Stimulated activated memory B cell treated with anti-CD40 and anti-IgM and Interleukin-4, amounts not matched to agents 10 μg/mL and 1 μg/mL and 100 μg/mL, for 72 hours (primary cell): Measurements from ENCODE around the gene DNAH2.
"Not testable (repeated sequence)": the region's sequence is repeated elsewhere in the genome, so short reads cannot be mapped to it uniquely, and the experiment has no call there.

ENCODE experiments used
- ATAC-seq: fragments of 150-1000 bp; cut with Tn5 transposase; 2 replicates; pipeline ENCODE4 v1.10.0; 2021
- H3K27ac Mint-ChIP-seq: one replicate; pipeline ENCODE4 v1.8.0; 2022; ENCODE audit warnings: mild to moderate bottlenecking, mixed read lengths
- H3K27me3 Mint-ChIP-seq: one replicate; pipeline ENCODE4 v1.8.0; 2022; ENCODE audit warnings: mixed read lengths
- H3K36me3 Mint-ChIP-seq: one replicate; pipeline ENCODE4 v1.8.0; 2022; ENCODE audit warnings: mixed read lengths
- H3K4me1 Mint-ChIP-seq: one replicate; pipeline ENCODE4 v1.8.0; 2022; ENCODE audit warnings: mixed read lengths
- H3K4me3 Mint-ChIP-seq: one replicate; pipeline ENCODE4 v1.8.0; 2022; ENCODE audit warnings: mild to moderate bottlenecking, moderate library complexity, mixed read lengths
- H3K9me3 Mint-ChIP-seq: one replicate; pipeline ENCODE4 v1.8.0; 2022; ENCODE audit warnings: mixed read lengths

The DNAH2 gene

GRCh38 chr17:7809086-7809790 is 91.7 kb downstream of the DNAH2 start:
- Mint-ChIP-seq H3K4me1 (peaks cover 6% of the 10 kb centered on the region), H3K4me3 (no peak overlapping the region), H3K9me3 (no peaks in the 10 kb centered on the region), H3K36me3 (no peaks in the 10 kb centered on the region), H3K27ac (no peak overlapping the region), H3K27me3 (peaks cover 45% of the 10 kb centered on the region)
- ATAC-seq = no peak

GRCh38 chr17:7809791-7810343 is 92.3 kb downstream of the DNAH2 start:
- not testable (repeated sequence) for H3K4me1 Mint-ChIP-seq, ATAC-seq, H3K9me3 Mint-ChIP-seq, H3K4me3 Mint-ChIP-seq, H3K36me3 Mint-ChIP-seq, H3K27ac Mint-ChIP-seq
- H3K27me3 Mint-ChIP-seq = peaks cover 39% of the 10 kb centered on the region

- Mint-ChIP-seq H3K27me3 (peaks cover 35% of the 10 kb centered on the region), H3K4me1 (peaks cover 6% of the 10 kb centered on the region), H3K27ac (no peak overlapping the region), H3K36me3 (no peaks in the 10 kb centered on the region), H3K4me3 (no peak overlapping the region), H3K9me3 (no peaks in the 10 kb centered on the region)
- no peak for ATAC-seq
Observed at GRCh38 chr17:7811251-7811650, 93.7 kb downstream of the DNAH2 start.

- Mint-ChIP-seq H3K27me3 (peaks cover 7% of the 10 kb centered on the region), H3K4me3 (no peak overlapping the region), H3K27ac (no peak overlapping the region), H3K9me3 (no peaks in the 10 kb centered on the region), H3K4me1 (no peaks in the 10 kb centered on the region), H3K36me3 (no peaks in the 10 kb centered on the region)
- ATAC-seq = no peak
Observed at GRCh38 chr17:7814969-7815368, 97.4 kb downstream of the DNAH2 start.

- Mint-ChIP-seq H3K4me1 (no peaks in the 10 kb centered on the region), H3K27ac (no peak overlapping the region), H3K4me3 (no peak overlapping the region)
Observed at GRCh38 chr17:7816926-7817642, 99.5 kb downstream of the DNAH2 start.

GRCh38 chr17:7817643-7817964 is 100.1 kb downstream of the DNAH2 start:
- Mint-ChIP-seq H3K4me1 (peaks cover 4% of the 10 kb centered on the region), H3K27me3 (no peaks in the 10 kb centered on the region), H3K27ac (no peak overlapping the region), H3K9me3 (no peaks in the 10 kb centered on the region), H3K4me3 (no peak overlapping the region), H3K36me3 (no peaks in the 10 kb centered on the region)
- ATAC-seq = peak; percentile 34

More at GRCh38 chr17:7816926-7817642, 99.5 kb downstream of the DNAH2 start:
- no peaks in the 10 kb centered on the region for H3K9me3 Mint-ChIP-seq
- no peaks in the 10 kb centered on the region for H3K27me3 Mint-ChIP-seq
- H3K36me3 Mint-ChIP-seq = no peaks in the 10 kb centered on the region
- no peak for ATAC-seq

GRCh38 chr17:7818026-7818425 is 100.5 kb downstream of the DNAH2 start:
- Mint-ChIP-seq H3K4me1 (peaks cover 6% of the 10 kb centered on the region), H3K4me3 (no peak overlapping the region), H3K27me3 (no peaks in the 10 kb centered on the region), H3K9me3 (no peaks in the 10 kb centered on the region), H3K27ac (no peak overlapping the region), H3K36me3 (no peaks in the 10 kb centered on the region)
- ATAC-seq = no peak

GRCh38 chr17:7818746-7819645 is 101.5 kb downstream of the DNAH2 start:
- Mint-ChIP-seq H3K4me3 (no peak overlapping the region), H3K27ac (no peak overlapping the region), H3K9me3 (no peaks in the 10 kb centered on the region), H3K27me3 (peaks cover 5% of the 10 kb centered on the region), H3K4me1 (peaks cover 6% of the 10 kb centered on the region), H3K36me3 (no peaks in the 10 kb centered on the region)
- ATAC-seq = no peak

GRCh38 chr17:7820231-7820630 is 102.7 kb downstream of the DNAH2 start:
- Mint-ChIP-seq H3K27me3 (peaks cover 14% of the 10 kb centered on the region), H3K4me3 (no peak overlapping the region), H3K9me3 (no peaks in the 10 kb centered on the region), H3K27ac (no peak overlapping the region), H3K36me3 (no peaks in the 10 kb centered on the region), H3K4me1 (peaks cover 6% of the 10 kb centered on the region)
- no peak for ATAC-seq

GRCh38 chr17:7822126-7822525 is 104.6 kb downstream of the DNAH2 start:
- Mint-ChIP-seq H3K27ac (no peak overlapping the region), H3K9me3 (no peaks in the 10 kb centered on the region), H3K4me3 (no peak overlapping the region), H3K36me3 (no peaks in the 10 kb centered on the region), H3K27me3 (peaks cover 14% of the 10 kb centered on the region), H3K4me1 (peaks cover 6% of the 10 kb centered on the region)
- no peak for ATAC-seq

GRCh38 chr17:7823581-7824001 is 106.0 kb downstream of the DNAH2 start:
- H3K27ac Mint-ChIP-seq = no peak overlapping the region
- no peak overlapping the region for H3K4me3 Mint-ChIP-seq
- ATAC-seq = no peak
- H3K36me3 Mint-ChIP-seq = no peaks in the 10 kb centered on the region
- H3K9me3 Mint-ChIP-seq = no peaks in the 10 kb centered on the region
- peaks cover 6% of the 10 kb centered on the region for H3K4me1 Mint-ChIP-seq
- H3K27me3 Mint-ChIP-seq = peaks cover 14% of the 10 kb centered on the region

- H3K27ac Mint-ChIP-seq = no peak overlapping the region
- peaks cover 6% of the 10 kb centered on the region for H3K4me1 Mint-ChIP-seq
- H3K27me3 Mint-ChIP-seq = peaks cover 14% of the 10 kb centered on the region
- H3K4me3 Mint-ChIP-seq = no peak overlapping the region
- ATAC-seq = no peak
- H3K36me3 Mint-ChIP-seq = no peaks in the 10 kb centered on the region
- no peaks in the 10 kb centered on the region for H3K9me3 Mint-ChIP-seq
Observed at GRCh38 chr17:7824021-7824924, 106.7 kb downstream of the DNAH2 start.

- no peak for ATAC-seq
- Mint-ChIP-seq H3K36me3 (no peaks in the 10 kb centered on the region), H3K27ac (no peak overlapping the region), H3K9me3 (no peaks in the 10 kb centered on the region), H3K4me3 (no peak overlapping the region), H3K27me3 (peaks cover 14% of the 10 kb centered on the region), H3K4me1 (peaks cover 6% of the 10 kb centered on the region)
Observed at GRCh38 chr17:7825206-7825990, 107.9 kb downstream of the DNAH2 start.

GRCh38 chr17:7830616-7831015 is 113.1 kb downstream of the DNAH2 start:
- Mint-ChIP-seq H3K36me3 (no peaks in the 10 kb centered on the region), H3K27me3 (peaks cover 27% of the 10 kb centered on the region), H3K4me1 (peaks cover 12% of the 10 kb centered on the region), H3K4me3 (no peak overlapping the region), H3K27ac (no peak overlapping the region), H3K9me3 (no peaks in the 10 kb centered on the region)
- no peak for ATAC-seq
